Dendritic cell treated with granulocyte-macrophage colony-stimulating factor and Interleukin-4, amounts not matched to agents 40 ng/mL and 50 ng/mL, for 4 days (primary cell): ENCODE data around the gene PCDHGB7.
"Not testable (repeated sequence)": the region's sequence is repeated elsewhere in the genome, so short reads cannot be mapped to it uniquely, and the experiment has no call there.

Source experiments
- H3K27ac Mint-ChIP-seq: one replicate; pipeline ENCODE4 v1.8.0; 2022; ENCODE audit warnings: mild to moderate bottlenecking, mixed read lengths
- H3K27me3 Mint-ChIP-seq: one replicate; pipeline ENCODE4 v1.8.0; 2022; ENCODE audit warnings: mild to moderate bottlenecking, mixed read lengths
- H3K36me3 Mint-ChIP-seq: one replicate; pipeline ENCODE4 v1.8.0; 2022; ENCODE audit warnings: low read depth, mixed read lengths
- H3K4me1 Mint-ChIP-seq: one replicate; pipeline ENCODE4 v1.8.0; 2022; ENCODE audit warnings: low read depth, mixed read lengths
- H3K4me3 Mint-ChIP-seq: one replicate; pipeline ENCODE4 v1.8.0; 2022; ENCODE audit warnings: mild to moderate bottlenecking, moderate library complexity, mixed read lengths
- H3K9me3 Mint-ChIP-seq: one replicate; pipeline ENCODE4 v1.8.0; 2022; ENCODE audit warnings: mixed read lengths
- intact Hi-C: fragments of 100-400 bp; cut with micrococcal nuclease; formaldehyde crosslinking; loops from one replicate; pipeline ENCODE4 v1.15.0; 2022

PCDHGB7 gene

GRCh38 chr5:141411575-141411974 lies 5.9 kb upstream of the PCDHGB7 start:
- peaks cover 28% of the 10 kb centered on the region for H3K9me3 Mint-ChIP-seq
- no peak overlapping the region for H3K4me3 Mint-ChIP-seq
- intact Hi-C loops = loop anchor here (10.0 kb wide), 1 partner anchor 87 kb away; the partner anchor contains the start of gene TAF7
- no peak overlapping the region for H3K27ac Mint-ChIP-seq
- H3K36me3 Mint-ChIP-seq = no peaks in the 10 kb centered on the region
- peaks cover 23% of the 10 kb centered on the region for H3K4me1 Mint-ChIP-seq
- peaks cover 81% of the 10 kb centered on the region for H3K27me3 Mint-ChIP-seq

- Mint-ChIP-seq H3K36me3 (peaks cover 4% of the 10 kb centered on the region), H3K9me3 (peaks cover 25% of the 10 kb centered on the region), H3K27me3 (peaks cover 81% of the 10 kb centered on the region), H3K4me1 (peaks cover 26% of the 10 kb centered on the region), H3K27ac (no peak within 1 kb of the TSS), H3K4me3 (peak within 1 kb of the TSS; percentile 66)
- intact Hi-C loops = loop anchor here (10.0 kb wide), 1 partner anchor 88 kb away; the partner anchor contains the start of gene TAF7
Measured at GRCh38 chr5:141412854-141413539, 4.5 kb upstream of the PCDHGB7 start, which contains the start of gene PCDHGA10. PCDHGA10 (plus strand) TSS chr5:141412987; CDS start chr5:141413176, 189 bp downstream.

GRCh38 chr5:141413540-141414069 lies 3.9 kb upstream of the PCDHGB7 start:
- intact Hi-C loops = loop anchor here (10.0 kb wide), 1 partner anchor 89 kb away; the partner anchor contains the start of gene TAF7
- Mint-ChIP-seq H3K4me3 (peak overlapping the region; percentile 66), H3K9me3 (peaks cover 25% of the 10 kb centered on the region), H3K27me3 (peaks cover 81% of the 10 kb centered on the region), H3K4me1 (peaks cover 26% of the 10 kb centered on the region), H3K36me3 (peaks cover 4% of the 10 kb centered on the region), H3K27ac (no peak overlapping the region)

GRCh38 chr5:141414548-141415274 lies 2.8 kb upstream of the PCDHGB7 start:
- intact Hi-C loops = loop anchor here (10.0 kb wide), 1 partner anchor 90 kb away; the partner anchor contains the start of gene TAF7
- peaks cover 30% of the 10 kb centered on the region for H3K4me1 Mint-ChIP-seq
- peaks cover 22% of the 10 kb centered on the region for H3K9me3 Mint-ChIP-seq
- H3K4me3 Mint-ChIP-seq, H3K27ac Mint-ChIP-seq, H3K36me3 Mint-ChIP-seq: not testable (repeated sequence)
- H3K27me3 Mint-ChIP-seq = peaks cover 81% of the 10 kb centered on the region

GRCh38 chr5:141415275-141415618 lies 2.2 kb upstream of the PCDHGB7 start:
- H3K36me3 Mint-ChIP-seq, H3K4me3 Mint-ChIP-seq, H3K27ac Mint-ChIP-seq: not testable (repeated sequence)
- intact Hi-C loops = loop anchor here (10.0 kb wide), 1 partner anchor 90 kb away; the partner anchor contains the start of gene TAF7
- Mint-ChIP-seq H3K9me3 (peaks cover 17% of the 10 kb centered on the region), H3K27me3 (peaks cover 79% of the 10 kb centered on the region), H3K4me1 (peaks cover 30% of the 10 kb centered on the region)

GRCh38 chr5:141419074-141419880 lies 1.8 kb downstream of the PCDHGB7 start:
- intact Hi-C loops = loop anchor here (10.0 kb wide), 1 partner anchor 94 kb away; the partner anchor contains the start of gene TAF7
- Mint-ChIP-seq H3K36me3 (peaks cover 4% of the 10 kb centered on the region), H3K27me3 (peaks cover 81% of the 10 kb centered on the region), H3K9me3 (peaks cover 14% of the 10 kb centered on the region), H3K4me3 (no peak overlapping the region), H3K4me1 (peaks cover 27% of the 10 kb centered on the region), H3K27ac (no peak overlapping the region)

GRCh38 chr5:141420855-141421488 lies 3.5 kb downstream of the PCDHGB7 start, which contains the start of gene PCDHGA11:
PCDHGA11 (plus strand) TSS chr5:141421051; CDS start chr5:141421228, 177 bp downstream.
- peaks cover 14% of the 10 kb centered on the region for H3K9me3 Mint-ChIP-seq
- H3K4me1 Mint-ChIP-seq = peaks cover 23% of the 10 kb centered on the region
- H3K36me3 Mint-ChIP-seq = peaks cover 4% of the 10 kb centered on the region
- H3K27me3 Mint-ChIP-seq = peaks cover 80% of the 10 kb centered on the region
- peak within 1 kb of the TSS; percentile 78 for H3K4me3 Mint-ChIP-seq
- no peak within 1 kb of the TSS for H3K27ac Mint-ChIP-seq
- intact Hi-C loops = loop anchor here (2.0 kb wide), 1 partner anchor 104 kb away; no protein-coding TSS in a partner anchor

GRCh38 chr5:141421489-141421855 lies 4.0 kb downstream of the PCDHGB7 start:
- intact Hi-C loops = loop anchor here (2.0 kb wide), 1 partner anchor 103 kb away; no protein-coding TSS in a partner anchor
- Mint-ChIP-seq H3K9me3 (peaks cover 14% of the 10 kb centered on the region), H3K36me3 (peaks cover 4% of the 10 kb centered on the region), H3K4me3 (peak overlapping the region; percentile 78), H3K4me1 (peaks cover 23% of the 10 kb centered on the region), H3K27ac (no peak overlapping the region), H3K27me3 (peaks cover 81% of the 10 kb centered on the region)

GRCh38 chr5:141422742-141423291 lies 5.3 kb downstream of the PCDHGB7 start:
- H3K4me3 Mint-ChIP-seq = no peak overlapping the region
- peaks cover 20% of the 10 kb centered on the region for H3K4me1 Mint-ChIP-seq
- peaks cover 1% of the 10 kb centered on the region for H3K36me3 Mint-ChIP-seq
- intact Hi-C loops = no loop called here
- peaks cover 14% of the 10 kb centered on the region for H3K9me3 Mint-ChIP-seq
- H3K27ac Mint-ChIP-seq = no peak overlapping the region
- H3K27me3 Mint-ChIP-seq = peaks cover 88% of the 10 kb centered on the region

- intact Hi-C loops = no loop called here
- Mint-ChIP-seq H3K36me3 (peaks cover 4% of the 10 kb centered on the region), H3K27ac (no peak overlapping the region), H3K9me3 (peaks cover 27% of the 10 kb centered on the region), H3K4me3 (no peak overlapping the region), H3K27me3 (peaks cover 83% of the 10 kb centered on the region), H3K4me1 (peaks cover 15% of the 10 kb centered on the region)
Measured at GRCh38 chr5:141427783-141428426, 10.4 kb downstream of the PCDHGB7 start.

GRCh38 chr5:141430332-141431113 lies 13.0 kb downstream of the PCDHGB7 start, which contains the start of gene PCDHGA12:
PCDHGA12 (plus strand) TSS chr5:141430507; CDS start chr5:141430760, 253 bp downstream.
- H3K4me3 Mint-ChIP-seq = peak within 1 kb of the TSS; percentile 69
- no peak within 1 kb of the TSS for H3K27ac Mint-ChIP-seq
- peaks cover 4% of the 10 kb centered on the region for H3K36me3 Mint-ChIP-seq
- H3K27me3 Mint-ChIP-seq = peaks cover 75% of the 10 kb centered on the region
- intact Hi-C loops = no loop called here
- H3K4me1 Mint-ChIP-seq = peaks cover 15% of the 10 kb centered on the region
- peaks cover 31% of the 10 kb centered on the region for H3K9me3 Mint-ChIP-seq

- Mint-ChIP-seq H3K36me3 (peaks cover 4% of the 10 kb centered on the region), H3K4me3 (peak overlapping the region; percentile 69), H3K27ac (no peak overlapping the region), H3K27me3 (peaks cover 70% of the 10 kb centered on the region), H3K4me1 (peaks cover 15% of the 10 kb centered on the region), H3K9me3 (peaks cover 31% of the 10 kb centered on the region)
- intact Hi-C loops = no loop called here
Measured at GRCh38 chr5:141431286-141431685, 13.8 kb downstream of the PCDHGB7 start.
